ENCODE data around the gene TMEM176B.
A peak's percentile ranks its signal among the peaks of the same experiment; 100 is the strongest.
"Not testable (repeated sequence)": the region's sequence is repeated elsewhere in the genome, so short reads cannot be mapped to it uniquely, and the experiment has no call there.

TMEM176B gene

DNA sequence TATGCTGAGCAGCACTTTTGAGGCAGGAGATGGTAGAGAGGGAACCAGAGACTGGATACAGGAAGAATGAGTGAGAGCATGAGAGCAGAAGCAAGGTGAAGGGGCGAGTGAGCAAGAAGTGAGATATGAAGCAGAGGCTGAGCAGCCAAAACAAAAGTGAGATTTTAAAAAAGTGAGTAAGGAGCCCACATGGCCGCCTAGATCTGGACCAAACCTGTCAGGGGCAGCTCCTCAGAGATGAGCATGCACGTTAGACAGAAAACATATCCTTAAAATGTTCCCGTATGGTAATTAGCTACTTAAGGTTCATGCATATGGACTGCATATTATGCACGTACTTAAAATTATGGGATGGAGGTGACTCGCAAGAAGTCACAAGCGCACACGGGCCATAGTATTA lies 22.9 kb upstream of the TMEM176B start:
- no peak for DNase-seq (ENCODE audit: low spot score)

GRCh38 chr7:150820578-150821198 lies 20.5 kb upstream of the TMEM176B start:
- no peak for DNase-seq (ENCODE audit: low spot score)

DNA sequence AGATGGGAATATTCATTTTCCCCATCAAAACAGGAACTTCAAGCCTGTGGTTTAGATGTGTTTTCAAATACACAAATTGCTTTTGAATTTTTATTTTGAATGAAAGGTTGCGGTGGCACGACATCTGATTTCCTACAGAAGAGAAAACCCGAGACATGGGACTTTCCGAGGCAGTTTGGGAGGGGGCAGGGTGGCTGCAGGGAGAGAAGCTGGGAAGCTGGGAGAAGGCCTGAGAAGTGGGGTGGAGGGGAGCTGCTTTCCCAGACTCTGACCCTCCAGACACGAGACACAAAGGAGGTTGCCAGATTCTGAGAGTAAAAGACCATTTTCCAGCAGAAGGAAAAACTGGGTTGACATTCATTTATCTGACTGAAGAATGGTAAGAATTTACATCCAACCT lies 20.0 kb upstream of the TMEM176B start:
- DNase-seq (ENCODE audit: low spot score): no peak

DNA sequence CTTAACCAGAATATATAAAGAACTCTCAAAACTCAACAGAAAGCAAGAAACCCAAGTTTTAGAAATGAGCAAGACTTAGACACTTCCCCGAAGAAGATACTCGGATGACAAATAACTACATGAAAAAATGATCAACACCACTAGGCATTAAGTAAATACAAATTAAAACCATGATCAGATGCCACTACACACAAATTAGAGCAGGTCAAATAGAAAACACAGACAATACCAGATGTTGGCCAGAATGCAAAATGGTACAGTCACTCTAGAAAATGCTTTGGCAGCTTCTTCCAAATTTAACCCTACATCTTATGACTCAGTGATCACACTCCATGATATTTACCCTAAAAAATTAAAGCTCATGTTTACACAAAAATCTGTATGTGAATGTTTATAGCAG lies 18.8 kb upstream of the TMEM176B start:
- no peak for DNase-seq (ENCODE audit: low spot score)

DNA sequence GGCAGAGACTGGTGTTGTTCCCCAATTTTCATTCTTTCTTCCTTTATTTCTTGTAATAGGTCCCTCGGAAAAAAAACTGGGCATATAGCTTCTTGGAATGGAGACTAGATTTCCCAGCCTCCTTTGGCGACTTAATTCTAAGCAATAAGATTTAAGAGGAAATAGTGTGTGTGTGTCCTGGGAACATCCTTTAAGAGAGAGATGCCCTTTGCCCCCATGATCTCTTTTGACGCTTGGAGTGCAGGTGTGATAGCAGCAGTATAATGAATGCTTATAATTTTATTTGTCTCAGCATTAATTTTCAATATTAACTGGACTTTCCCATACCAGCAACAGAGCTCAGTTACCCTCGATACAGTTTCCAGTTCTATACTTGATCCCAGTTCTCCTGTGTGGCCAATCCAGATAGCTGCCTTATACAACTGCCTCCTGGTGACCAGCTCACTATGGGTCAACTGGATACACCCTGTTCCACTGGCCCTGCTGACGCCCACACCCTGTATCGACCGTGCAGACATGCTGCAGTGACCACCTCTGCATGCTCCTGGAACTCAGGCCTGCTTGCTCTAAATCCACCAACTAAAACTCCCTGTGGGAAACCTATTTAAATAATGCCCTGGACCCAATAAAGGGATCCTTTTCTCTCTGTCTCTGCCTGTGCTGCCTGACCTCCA lies 14.3 kb upstream of the TMEM176B start:
- no peak for DNase-seq (ENCODE audit: low spot score)

GRCh38 chr7:150807616-150808438 lies 7.7 kb upstream of the TMEM176B start:
- not testable (repeated sequence) for DNase-seq (ENCODE audit: low spot score)

DNA sequence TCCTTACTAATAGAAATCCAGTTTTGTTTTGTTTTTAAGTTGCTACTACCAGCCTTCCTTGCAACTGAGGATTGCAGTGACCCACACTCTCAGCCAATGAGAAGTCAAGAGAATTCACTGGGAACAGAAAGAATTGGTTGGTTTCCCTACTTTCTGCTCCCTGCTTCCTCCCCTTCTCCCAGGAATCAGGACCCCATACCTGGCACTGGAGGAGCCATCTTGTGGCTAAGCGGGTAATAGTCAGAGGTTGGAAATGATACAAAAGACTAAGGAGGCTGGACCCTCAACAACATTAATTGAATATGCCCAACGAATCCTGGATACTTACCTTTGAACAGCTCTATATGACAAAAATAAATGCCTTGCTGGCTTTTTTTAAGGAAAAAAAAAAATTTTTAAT lies 6.7 kb upstream of the TMEM176B start:
- no peak for DNase-seq (ENCODE audit: low spot score)

DNA sequence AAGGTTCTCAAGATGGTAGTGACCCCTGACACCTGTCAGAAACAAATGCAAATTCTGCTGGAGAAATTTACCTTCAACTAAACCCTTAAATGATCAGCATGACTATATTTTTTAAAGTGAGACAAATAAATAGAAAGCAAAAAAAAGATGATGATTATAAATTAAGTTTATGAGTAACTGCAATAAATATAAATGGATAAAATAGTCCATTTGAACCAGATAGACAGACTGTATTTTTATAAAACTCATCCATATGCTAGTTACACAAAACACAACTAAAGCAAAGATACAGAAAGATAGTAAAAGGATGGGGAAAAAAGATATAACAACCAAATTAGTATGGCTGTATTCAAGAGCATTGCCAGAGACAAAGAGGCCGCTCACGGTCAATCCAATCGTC lies 6.3 kb upstream of the TMEM176B start:
- DNase-seq (ENCODE audit: low spot score): no peak

- no peak for DNase-seq (ENCODE audit: low spot score)
Observed at GRCh38 chr7:150805864-150806263, 5.7 kb upstream of the TMEM176B start.

GRCh38 chr7:150804802-150805201 lies 4.6 kb upstream of the TMEM176B start:
- DNase-seq (ENCODE audit: low spot score): no peak

- DNase-seq (ENCODE audit: low spot score): no peak
Observed at GRCh38 chr7:150803161-150803860, 3.1 kb upstream of the TMEM176B start.

GRCh38 chr7:150801946-150802771 lies 2.0 kb upstream of the TMEM176B start:
- no peak for DNase-seq (ENCODE audit: low spot score)

- DNase-seq (ENCODE audit: low spot score): no peak
Observed at GRCh38 chr7:150801242-150801945, 1.2 kb upstream of the TMEM176B start.

- DNase-seq (ENCODE audit: low spot score): no peak
Observed at GRCh38 chr7:150800581-150801241, 547 bp upstream of the TMEM176B start, which contains the start of gene TMEM176A. Gene TMEM176A, plus strand, starts transcription at chr7:150800769. Its CDS starts 782 bp downstream, at chr7:150801551.

- no peak for DNase-seq (ENCODE audit: low spot score)
Observed at GRCh38 chr7:150799156-150799555, 1.0 kb downstream of the TMEM176B start.

- no peak for DNase-seq (ENCODE audit: low spot score)
Observed at GRCh38 chr7:150797661-150798060, 2.5 kb downstream of the TMEM176B start.

DNA sequence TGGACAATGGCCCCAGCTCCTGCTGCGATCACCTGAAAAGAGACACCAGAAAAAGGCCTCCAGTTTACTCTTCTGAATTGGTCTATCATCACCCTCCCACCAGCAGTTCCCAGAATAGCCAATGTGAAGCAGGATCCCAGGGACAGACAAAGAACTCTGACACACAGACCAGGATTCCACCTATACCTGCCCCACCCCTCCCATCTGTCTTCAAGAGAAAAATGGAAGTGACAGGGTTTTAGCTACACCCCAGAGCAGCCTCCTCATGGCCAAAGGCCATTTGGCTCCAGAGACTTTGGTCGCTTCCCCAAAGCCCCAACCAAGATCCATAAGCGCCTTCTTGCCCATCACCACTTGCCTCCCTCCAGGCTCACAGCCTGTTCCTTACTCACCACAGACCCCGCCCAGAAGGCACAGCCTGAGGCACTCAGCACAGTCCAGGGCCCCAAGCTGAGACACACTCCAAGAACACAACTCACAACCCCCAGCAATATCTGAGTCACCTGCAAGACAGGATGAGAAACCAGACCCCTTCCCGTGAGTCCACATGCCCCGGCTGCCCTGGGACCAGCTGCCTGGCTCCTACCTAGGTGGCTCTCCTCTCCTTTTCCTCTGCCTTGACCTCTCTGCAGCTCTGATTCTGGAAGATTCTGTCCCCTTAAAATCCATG lies 6.5 kb downstream of the TMEM176B start:
- DNase-seq (ENCODE audit: low spot score): peak; percentile 63

DNA sequence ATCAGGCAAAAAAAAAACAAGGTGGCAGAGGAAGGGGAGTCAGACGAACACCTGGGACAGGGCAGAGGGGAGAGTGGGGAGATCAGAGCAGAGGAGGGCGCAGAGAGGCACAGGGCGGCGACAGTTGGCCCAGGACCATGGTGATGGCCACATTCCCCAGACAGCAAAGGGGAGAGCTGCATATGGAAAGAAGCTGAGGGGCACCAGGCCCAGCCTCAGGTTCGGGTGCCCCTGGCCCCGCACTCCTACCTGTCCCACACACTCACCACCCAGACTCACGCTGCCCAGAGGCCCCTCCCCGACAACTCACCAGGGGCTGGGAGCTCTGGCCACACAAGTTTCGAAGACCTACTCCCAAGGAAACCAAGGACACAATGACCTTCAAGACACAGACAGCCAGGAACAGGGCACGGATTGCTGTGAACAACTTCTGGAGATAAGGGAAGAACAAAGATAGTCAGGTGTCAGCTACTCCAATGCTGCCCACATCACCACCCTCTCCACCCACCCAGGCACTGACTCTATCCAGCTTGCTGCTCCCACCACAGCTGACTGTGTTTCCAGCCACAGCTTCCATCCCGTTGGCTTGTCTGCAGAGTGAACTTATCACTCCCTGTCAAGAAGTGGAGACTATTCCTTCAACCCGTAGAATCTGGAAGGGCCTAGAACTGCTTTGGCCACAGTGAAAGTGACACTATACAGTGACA lies 8.3 kb downstream of the TMEM176B start:
- no peak for DNase-seq (ENCODE audit: low spot score)

- DNase-seq (ENCODE audit: low spot score): no peak
Observed at GRCh38 chr7:150791304-150791703, 8.9 kb downstream of the TMEM176B start.

Measured in kidney tubule cell (primary cell).